ENCODE results near the gene CARD6. TPM values are rescaled to one million over a fixed set of nuclear protein-coding genes. Genes with fewer than 3 reads are reported as not detected.

The CARD6 gene
- total and polyA plus RNA-seq, 2 of the 4 experiments (the other 2 are of a cell fraction): 1.8 to 4.3 TPM

GRCh38 chr5:40909723-40910122 lies 68.6 kb downstream of the CARD6 start:
- H3K9me1 ChIP-seq (ENCODE audit: insufficient read depth, low read length): no peaks in the 10 kb centered on the region
- dilution Hi-C loops (cut with HindIII; ENCODE audit: low sequenced_read_pairs, unreplicated experiment): no loop called here
- no TSS peak for BruUV-seq (replicated peaks)
- H3K4me1 ChIP-seq (ENCODE audit: control insufficient read depth, insufficient read depth, low read length): peaks cover 7% of the 10 kb centered on the region; the same call in 1 of the 2 replicates
- no peak overlapping the region for H2BK20ac ChIP-seq (ENCODE audit: low read depth, low read length)
- no peak overlapping the region; the same call in 1 of the 2 replicates for H3K27ac ChIP-seq (ENCODE audit: insufficient read depth, low read length)
- in situ Hi-C loops (cut with MboI; ENCODE audit: low sequenced_read_pairs): loop anchor here (10.0 to 25.0 kb wide), 3 partner anchors 435 to 925 kb away; no protein-coding TSS in a partner anchor
- H3K4me3 ChIP-seq (ENCODE audit: insufficient read depth, low read depth, low read length): no peak overlapping the region
- H4K20me1 ChIP-seq (ENCODE audit: insufficient read depth, low read length): no peaks in the 10 kb centered on the region
- no peak overlapping the region for H2BK15ac ChIP-seq (ENCODE audit: low read depth, low read length)
- no peak overlapping the region for H3K9ac ChIP-seq (ENCODE audit: low read depth, low read length)
- H3K36me3 ChIP-seq (ENCODE audit: control insufficient read depth, insufficient read depth, low read length): no peaks in the 10 kb centered on the region
- intact Hi-C loops (cut with micrococcal nuclease): loop anchor here (5.0 to 10.0 kb wide), 2 partner anchors 83 to 515 kb away; no protein-coding TSS in a partner anchor
- H2AFZ ChIP-seq (replicated peaks; ENCODE audit: low read length, poor library complexity): no peak overlapping the region
- H4K8ac ChIP-seq (ENCODE audit: low read depth in 2 of 2, low read length in 2 of 2): no peak overlapping the region
- no peak overlapping the region for H3K14ac ChIP-seq (replicated peaks; ENCODE audit: low read depth, low read length)
- H4K91ac ChIP-seq (ENCODE audit: insufficient read depth, low read depth, low read length): no peak overlapping the region
- H3K9me3 ChIP-seq (ENCODE audit: control insufficient read depth, insufficient read depth, low read length): no peaks in the 10 kb centered on the region
- no peak overlapping the region; the same call in 1 of the 2 replicates for H4K5ac ChIP-seq (ENCODE audit: low read depth, low read length)
- no peak overlapping the region for H2AK9ac ChIP-seq (replicated peaks; ENCODE audit: low read depth, low read length, poor library complexity)
- no peak overlapping the region for H3K18ac ChIP-seq (ENCODE audit: low read depth, low read length)
- no peak overlapping the region for H2AK5ac ChIP-seq (ENCODE audit: low read depth, low read length)
- H3K56ac ChIP-seq (ENCODE audit: extremely low read depth, insufficient read depth, low read length): no peak overlapping the region
- no peaks in the 10 kb centered on the region for H3K27me3 ChIP-seq (ENCODE audit: control insufficient read depth, insufficient read depth, low read length)
- no peak overlapping the region for H3K4ac ChIP-seq (ENCODE audit: low read depth, low read length)
- H2BK5ac ChIP-seq (ENCODE audit: low read depth, low read length, poor library complexity, severe bottlenecking): no peak overlapping the region
- no peak overlapping the region for H3K23ac ChIP-seq (ENCODE audit: low read depth, low read length)
- CTCF ChIA-PET: no interaction called here
- H2BK120ac ChIP-seq (ENCODE audit: low read depth, low read length): no peak overlapping the region
- H3K79me1 ChIP-seq (ENCODE audit: low read depth in 1 of 2, low read length in 2 of 2): no peaks in the 10 kb centered on the region
- peak; percentile 21 for DNase-seq
- POLR2A ChIA-PET (ENCODE audit: unreplicated experiment): no interaction called here
- TF ChIP-seq FOS (IDR thresholded peaks at IDR 0.05; ENCODE audit: low read depth, low read length): no peak
- H3K4me2 ChIP-seq (ENCODE audit: low read depth, low read length): no peak overlapping the region
- ATAC-seq (ENCODE audit: low read depth): no peak
- WGBS, 2 experiments (ENCODE audit: extremely low coverage in 2 of 2, insufficient read length in 1 of 2): no CpG with 5 or more reads among the region's 2 CpGs

Small RNAs within 50 kb of the gene (microRNA-seq; reads per million reads assigned to microRNA genes)
- gene SNORD72 (ENCODE audit: insufficient read depth, insufficient read length): 124 reads per million, percentile 83 among the genes with 10 or more reads in this experiment

Small RNAs within 50 kb of the gene (small RNA-seq; reads per million reads assigned to genes)
- gene SNORD72: 0 to 313 (median 4.5) reads per million in 5 experiments

Other genes with a start within 250 kb of the CARD6 start
- 7.9 and 10.6 TPM in 2 replicates for gene PTGER4, start 161.5 kb upstream of the CARD6 start, total RNA-seq (2012; rRNA removed)
- gene PTGER4, start 161.5 kb upstream of the CARD6 start, polyA plus RNA-seq (2012; rRNA removed): 10.1 and 15.4 TPM in 2 replicates
- 8.1 and 11.7 TPM in 2 replicates for gene TTC33, start 85.4 kb upstream of the CARD6 start, total RNA-seq (2012; rRNA removed)
- 2.5 and 3.1 TPM in 2 replicates for gene TTC33, start 85.4 kb upstream of the CARD6 start, polyA plus RNA-seq (2012; rRNA removed)
- gene PRKAA1, start 43.0 kb upstream of the CARD6 start, total RNA-seq (2012; rRNA removed): 94.1 and 129 TPM in 2 replicates
- gene PRKAA1, start 43.0 kb upstream of the CARD6 start, polyA plus RNA-seq (2012; rRNA removed): 38.9 and 47.7 TPM in 2 replicates
- 35.3 and 68.6 TPM in 2 replicates for gene RPL37, start 6.1 kb upstream of the CARD6 start, total RNA-seq (2012; rRNA removed)
- 294 and 551 TPM in 2 replicates for gene RPL37, start 6.1 kb upstream of the CARD6 start, polyA plus RNA-seq (2012; rRNA removed)
- gene C7, start 68.1 kb downstream of the CARD6 start, total RNA-seq (2012; rRNA removed): 0.54 and 0.83 TPM in 2 replicates
- gene C7, start 68.1 kb downstream of the CARD6 start, polyA plus RNA-seq (2012; rRNA removed): 1.4 and 1.8 TPM in 2 replicates
- gene MROH2B, start 230.0 kb downstream of the CARD6 start, total RNA-seq (2012; rRNA removed): not detected in 2 replicates
- gene MROH2B, start 230.0 kb downstream of the CARD6 start, polyA plus RNA-seq (2012; rRNA removed): not detected in 2 replicates

Data from IMR-90 (cell line).